Stimulated activated CD4-positive, alpha-beta T cell treated with anti-CD3 and anti-CD28 coated beads, Interleukin-4, amount 100 ng/mL, for 4 hours (primary cell): ENCODE data around the gene MYH4.

Source experiments
- DNase-seq, 2 experiments: peaks; one replicate each; pipeline ENCODE4 v3.0.0-alpha.2; 2020

MYH4 gene

DNA sequence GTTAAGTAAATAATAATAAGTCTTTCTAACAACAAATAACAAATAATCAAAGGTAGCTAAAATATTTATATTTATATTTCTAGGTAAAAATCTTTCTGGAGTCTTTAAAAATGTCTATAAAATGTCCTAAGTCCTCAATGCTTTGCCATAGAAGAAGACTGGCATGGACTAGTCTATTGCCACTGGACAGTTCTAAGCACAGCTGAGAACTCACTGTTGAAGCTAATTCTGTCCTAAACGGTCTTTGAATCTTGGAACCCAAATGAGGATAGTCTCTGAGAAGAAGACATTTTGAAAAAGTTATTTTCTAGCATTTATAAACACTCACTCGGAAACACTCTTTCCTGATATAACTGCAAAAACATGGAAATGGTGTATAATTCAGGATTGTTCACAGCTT lies 48.1 kb downstream of the MYH4 start:
- DNase-seq: no peak

DNA sequence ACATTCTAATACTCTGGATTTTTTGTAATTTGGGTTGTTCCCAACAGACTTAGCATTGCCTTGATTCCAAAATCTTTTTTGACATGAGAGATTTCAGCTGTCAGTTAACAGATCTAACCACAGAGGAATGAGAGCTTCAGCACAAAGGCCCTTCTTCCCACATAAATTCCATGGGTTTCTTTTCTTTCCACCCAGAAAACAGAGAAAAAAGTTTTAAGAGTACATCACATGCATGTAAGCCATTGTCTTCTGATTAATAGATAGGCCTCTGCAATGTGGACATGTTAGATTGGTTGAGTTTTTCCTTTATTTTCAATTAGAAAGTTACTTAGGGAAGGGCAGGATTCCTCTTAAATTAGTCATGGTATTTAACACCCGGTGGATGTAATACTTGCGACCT lies 48.5 kb downstream of the MYH4 start:
- no peak for DNase-seq

DNA sequence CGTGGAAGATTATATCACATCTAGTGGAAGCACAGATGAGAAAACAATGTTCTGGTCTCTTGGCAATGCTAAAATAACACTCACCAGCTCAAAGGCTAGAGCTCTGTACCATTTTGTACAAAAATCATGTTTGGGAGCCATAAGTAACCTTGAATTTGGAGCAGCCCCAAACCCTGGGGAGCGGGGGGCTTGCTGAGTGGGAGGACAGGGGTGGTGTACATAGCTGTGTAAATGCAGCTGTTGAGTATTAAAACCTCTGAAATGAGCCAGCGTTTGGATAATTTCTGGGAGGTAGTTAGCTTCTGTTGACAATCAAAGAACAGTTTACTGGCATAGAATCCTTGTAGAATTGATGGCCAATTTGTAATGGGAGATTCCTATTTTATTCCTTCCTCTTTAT lies 51.9 kb downstream of the MYH4 start:
- no peak for DNase-seq

- no peak for DNase-seq
Observed at GRCh38 chr17:10415161-10415560, 54.2 kb downstream of the MYH4 start.

- no peak for DNase-seq
Observed at GRCh38 chr17:10403589-10403988, 65.8 kb downstream of the MYH4 start.

DNA sequence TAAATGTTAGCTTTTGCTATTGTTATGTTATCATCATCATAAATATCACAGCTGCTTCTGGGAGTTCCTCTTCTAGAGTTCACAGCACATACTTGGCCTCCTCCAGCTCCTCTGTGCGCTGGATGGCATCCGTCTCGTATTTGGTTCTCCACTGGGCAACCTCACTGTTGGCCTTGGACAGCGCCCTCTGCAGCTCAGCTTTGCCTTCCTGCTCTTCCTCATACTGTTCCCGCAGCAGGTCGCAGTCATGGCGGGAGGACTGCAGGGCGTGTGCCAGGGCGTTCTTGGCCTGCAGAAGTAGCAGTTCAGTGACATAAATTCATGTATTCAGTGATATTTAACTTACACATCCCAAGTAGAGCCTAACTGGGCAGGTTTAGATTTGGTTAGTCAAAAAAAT lies 71.0 kb downstream of the MYH4 start:
- no peak for DNase-seq

DNA sequence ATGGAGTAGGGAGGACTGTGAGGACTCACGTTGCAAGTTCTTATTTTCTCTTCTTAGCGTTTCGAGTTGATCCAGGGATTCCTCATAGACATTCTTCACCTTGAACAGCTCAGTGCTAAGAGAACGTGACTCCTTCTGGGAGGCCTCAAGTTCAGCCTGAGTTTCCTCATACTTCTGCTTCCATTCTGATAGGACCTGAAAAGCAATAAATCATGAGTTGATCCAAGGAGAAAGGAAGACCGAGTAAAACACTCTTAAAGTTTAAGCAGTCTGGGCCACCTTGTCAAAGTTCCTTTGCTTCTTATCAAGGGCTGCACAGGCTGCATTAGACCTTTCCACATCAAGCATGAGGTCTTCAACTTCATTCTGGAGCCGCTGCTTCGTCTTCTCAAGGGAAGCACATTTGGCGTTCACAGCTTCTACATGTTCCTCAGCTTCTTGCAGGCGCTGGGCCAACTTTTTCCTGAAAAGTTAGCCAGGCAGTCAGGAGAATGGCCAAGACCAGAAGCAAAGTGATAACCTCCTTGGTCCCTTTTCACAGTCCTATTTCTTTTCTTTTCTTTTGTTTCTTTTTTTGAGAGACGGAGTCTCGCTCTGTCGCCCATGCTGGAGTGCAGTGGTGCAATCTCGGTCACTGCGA lies 72.7 kb downstream of the MYH4 start:
- DNase-seq: no peak

- no peak for DNase-seq
Observed at GRCh38 chr17:10394201-10394887, 75.0 kb downstream of the MYH4 start.
